ENCODE measurements around the gene CTNND1. TPM values are rescaled to one million over a fixed set of nuclear protein-coding genes. Genes with fewer than 3 reads are reported as not detected.
A peak's percentile ranks its signal among the peaks of the same experiment; 100 is the strongest.

Gene CTNND1
- total RNA-seq, 1 donor from 2014 or later: 131 TPM

DNA sequence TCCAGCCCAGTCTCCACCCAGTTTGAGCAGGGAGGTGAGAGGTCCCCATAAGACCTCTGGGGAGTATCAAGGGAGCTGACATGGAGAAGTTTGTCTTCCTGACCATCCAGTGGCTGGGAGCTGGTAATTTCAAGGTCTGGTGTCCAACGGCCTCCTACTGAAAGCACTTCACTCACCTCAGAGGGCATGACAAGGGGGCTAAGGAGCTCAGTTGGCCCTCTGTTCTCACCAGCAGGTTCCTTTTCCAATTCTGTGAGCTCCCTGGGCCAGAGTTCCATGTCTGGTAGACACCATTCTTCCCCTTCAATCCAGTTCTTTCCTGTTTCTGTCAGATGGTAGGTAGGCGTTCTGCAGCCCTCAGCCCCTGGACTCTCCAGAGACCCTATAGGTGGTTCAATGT is 17.2 kb upstream of the CTNND1 start:
- no peak for DNase-seq (ENCODE audit: low read depth)

DNA sequence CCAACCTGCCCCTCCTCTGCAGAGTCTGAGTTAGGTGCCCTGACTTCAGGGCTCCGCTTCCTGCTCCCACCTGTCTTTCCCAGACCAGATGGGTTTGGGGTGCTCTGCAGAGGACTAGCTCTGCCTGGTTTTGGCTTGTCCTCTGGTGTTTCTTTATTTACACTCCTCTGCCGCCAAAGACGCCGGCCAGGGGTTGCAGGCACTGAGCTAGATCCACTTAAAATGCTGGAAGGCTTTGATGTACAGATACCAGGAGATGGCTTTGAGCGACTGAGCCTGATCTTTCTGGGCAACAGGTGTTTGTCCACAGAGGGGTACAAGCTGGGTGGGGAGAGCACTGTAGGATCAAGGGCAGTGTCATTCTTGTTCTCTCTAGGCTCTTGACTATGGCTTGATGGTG is 16.4 kb upstream of the CTNND1 start:
- H3K4me3 ChIP-seq (ENCODE audit: low read depth, low read length): no peak overlapping the region
- TF ChIP-seq, protein P1, sequence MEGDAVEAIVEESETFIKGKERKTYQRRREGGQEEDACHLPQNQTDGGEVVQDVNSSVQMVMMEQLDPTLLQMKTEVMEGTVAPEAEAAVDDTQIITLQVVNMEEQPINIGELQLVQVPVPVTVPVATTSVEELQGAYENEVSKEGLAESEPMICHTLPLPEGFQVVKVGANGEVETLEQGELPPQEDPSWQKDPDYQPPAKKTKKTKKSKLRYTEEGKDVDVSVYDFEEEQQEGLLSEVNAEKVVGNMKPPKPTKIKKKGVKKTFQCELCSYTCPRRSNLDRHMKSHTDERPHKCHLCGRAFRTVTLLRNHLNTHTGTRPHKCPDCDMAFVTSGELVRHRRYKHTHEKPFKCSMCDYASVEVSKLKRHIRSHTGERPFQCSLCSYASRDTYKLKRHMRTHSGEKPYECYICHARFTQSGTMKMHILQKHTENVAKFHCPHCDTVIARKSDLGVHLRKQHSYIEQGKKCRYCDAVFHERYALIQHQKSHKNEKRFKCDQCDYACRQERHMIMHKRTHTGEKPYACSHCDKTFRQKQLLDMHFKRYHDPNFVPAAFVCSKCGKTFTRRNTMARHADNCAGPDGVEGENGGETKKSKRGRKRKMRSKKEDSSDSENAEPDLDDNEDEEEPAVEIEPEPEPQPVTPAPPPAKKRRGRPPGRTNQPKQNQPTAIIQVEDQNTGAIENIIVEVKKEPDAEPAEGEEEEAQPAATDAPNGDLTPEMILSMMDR (IDR thresholded peaks at IDR 0.05; ENCODE audit: insufficient read depth, low read length, severe bottlenecking): no peak
- no peaks in the 10 kb centered on the region for H3K27me3 ChIP-seq (ENCODE audit: control insufficient read depth, insufficient read depth, low read length)
- DNase-seq (ENCODE audit: low read depth) (no peak), FAIRE-seq (no peak)
- peaks cover 11% of the 10 kb centered on the region for H3K36me3 ChIP-seq (ENCODE audit: control insufficient read depth, insufficient read depth, low read length)

More for the DNA sequence above, 17.2 kb upstream of the CTNND1 start:
- no peak for FAIRE-seq
- Histone ChIP-seq H3K27me3 (ENCODE audit: control insufficient read depth, insufficient read depth, low read length) (no peaks in the 10 kb centered on the region), H3K4me3 (ENCODE audit: low read depth, low read length) (no peak overlapping the region), H3K36me3 (ENCODE audit: control insufficient read depth, insufficient read depth, low read length) (peaks cover 11% of the 10 kb centered on the region)
- TF ChIP-seq, protein P1 (IDR thresholded peaks at IDR 0.05; ENCODE audit: insufficient read depth, low read length, severe bottlenecking): no peak

GRCh38 chr11:57746920-57747319 is 14.7 kb upstream of the CTNND1 start:
- TF ChIP-seq, protein P1 (IDR thresholded peaks at IDR 0.05; ENCODE audit: insufficient read depth, low read length, severe bottlenecking): no peak
- H3K27me3 ChIP-seq (ENCODE audit: control insufficient read depth, insufficient read depth, low read length): no peaks in the 10 kb centered on the region
- FAIRE-seq (no peak), DNase-seq (ENCODE audit: low read depth) (no peak)
- H3K4me3 ChIP-seq (ENCODE audit: low read depth, low read length): no peak overlapping the region
- peaks cover 11% of the 10 kb centered on the region for H3K36me3 ChIP-seq (ENCODE audit: control insufficient read depth, insufficient read depth, low read length)

DNA sequence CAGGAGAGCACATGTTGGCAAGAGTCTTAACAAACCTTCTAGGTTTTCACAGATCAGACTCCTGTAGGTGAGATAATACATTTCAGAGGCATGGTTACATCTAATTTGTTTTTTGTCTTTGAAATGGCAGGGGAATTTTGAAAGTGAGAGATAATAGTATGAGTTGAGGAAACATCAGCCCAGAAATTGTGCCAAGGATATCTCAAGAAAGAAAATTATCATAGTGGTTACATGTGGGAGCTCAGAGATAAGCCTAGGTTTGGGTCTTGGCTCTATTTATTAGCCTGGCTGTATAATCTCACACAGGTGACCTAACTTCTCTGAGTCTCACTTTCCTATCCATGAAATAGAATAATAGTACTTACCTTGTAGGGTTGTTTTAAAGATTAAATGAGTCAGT is 10.4 kb upstream of the CTNND1 start:
- TF ChIP-seq, protein P1 (IDR thresholded peaks at IDR 0.05; ENCODE audit: insufficient read depth, low read length, severe bottlenecking): no peak
- H3K27me3 ChIP-seq (ENCODE audit: control insufficient read depth, insufficient read depth, low read length): no peaks in the 10 kb centered on the region
- DNase-seq (ENCODE audit: low read depth) (no peak), FAIRE-seq (no peak)
- H3K36me3 ChIP-seq (ENCODE audit: control insufficient read depth, insufficient read depth, low read length): no peaks in the 10 kb centered on the region
- H3K4me3 ChIP-seq (ENCODE audit: low read depth, low read length): no peak overlapping the region

- Histone ChIP-seq H3K4me3 (ENCODE audit: low read depth, low read length) (no peak within 1 kb of the TSS), H3K36me3 (ENCODE audit: control insufficient read depth, insufficient read depth, low read length) (no peaks in the 10 kb centered on the region), H3K27me3 (ENCODE audit: control insufficient read depth, insufficient read depth, low read length) (no peaks in the 10 kb centered on the region)
- DNase-seq (ENCODE audit: low read depth) (peak; percentile 58), FAIRE-seq (no peak)
- TF ChIP-seq, protein P1 (IDR thresholded peaks at IDR 0.05; ENCODE audit: insufficient read depth, low read length, severe bottlenecking): peak; percentile 56
These were observed 9.8 kb upstream of the CTNND1 start, which contains the start of gene BTBD18 for GRCh38 chr11:57751676-57752253. Gene BTBD18 (minus strand): TSS chr11:57751819. CDS start chr11:57751188, 631 bp downstream.

GRCh38 chr11:57752954-57753353 is 8.6 kb upstream of the CTNND1 start:
- FAIRE-seq: no peak
- H3K4me3 ChIP-seq (ENCODE audit: low read depth, low read length): no peak overlapping the region
- TF ChIP-seq, protein P1 (IDR thresholded peaks at IDR 0.05; ENCODE audit: insufficient read depth, low read length, severe bottlenecking): no peak
- DNase-seq (ENCODE audit: low read depth): no peak
- no peaks in the 10 kb centered on the region for H3K27me3 ChIP-seq (ENCODE audit: control insufficient read depth, insufficient read depth, low read length)
- H3K36me3 ChIP-seq (ENCODE audit: control insufficient read depth, insufficient read depth, low read length): no peaks in the 10 kb centered on the region

All from bronchial epithelial cell (primary cell).